ENCODE data around the gene SUGP2.

DNA sequence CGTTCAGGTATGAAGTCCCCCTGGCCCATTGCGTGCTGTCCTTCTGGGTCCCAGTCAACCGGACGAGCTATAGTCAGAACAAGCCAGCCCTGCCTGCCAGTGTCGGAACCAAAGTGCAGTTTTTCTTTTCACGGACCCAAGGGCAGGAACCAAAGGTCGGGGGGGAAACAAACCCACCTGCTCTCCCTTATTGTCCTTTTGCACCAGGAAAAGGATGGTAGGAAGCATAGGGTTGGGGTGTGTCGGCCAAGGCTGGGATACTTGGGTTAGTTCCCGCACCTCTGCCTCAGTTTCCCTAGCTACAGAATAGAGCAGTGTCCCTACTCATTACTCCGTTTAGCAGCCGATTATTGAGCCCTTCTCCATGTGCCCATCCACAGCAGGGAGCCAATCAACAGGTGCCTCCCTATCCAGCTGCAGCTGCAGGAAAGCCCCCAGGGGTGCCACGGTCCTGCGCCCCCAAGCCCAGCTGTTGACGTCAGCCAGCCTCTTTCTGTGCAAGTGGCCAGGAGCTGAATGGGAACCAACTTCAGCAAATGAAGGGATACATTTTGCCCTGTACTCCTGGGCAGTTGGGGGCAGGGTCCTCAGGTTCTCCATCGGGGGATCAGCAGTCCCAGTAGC is 21.1 kb upstream of the SUGP2 start:
- TF ChIP-seq NFRKB (IDR thresholded peaks at IDR 0.05; ENCODE audit: low read depth), result no peak
- TF ChIP-seq CHD2 (IDR thresholded peaks at IDR 0.05; ENCODE audit: low read depth, low read length), result no peak
- TF ChIP-seq SPI1 (IDR thresholded peaks at IDR 0.05; ENCODE audit: borderline replicate concordance, low read depth, low read length), result no peak
- TF ChIP-seq SMARCE1 (IDR thresholded peaks at IDR 0.05), result no peak
- TF ChIP-seq, protein P1, sequence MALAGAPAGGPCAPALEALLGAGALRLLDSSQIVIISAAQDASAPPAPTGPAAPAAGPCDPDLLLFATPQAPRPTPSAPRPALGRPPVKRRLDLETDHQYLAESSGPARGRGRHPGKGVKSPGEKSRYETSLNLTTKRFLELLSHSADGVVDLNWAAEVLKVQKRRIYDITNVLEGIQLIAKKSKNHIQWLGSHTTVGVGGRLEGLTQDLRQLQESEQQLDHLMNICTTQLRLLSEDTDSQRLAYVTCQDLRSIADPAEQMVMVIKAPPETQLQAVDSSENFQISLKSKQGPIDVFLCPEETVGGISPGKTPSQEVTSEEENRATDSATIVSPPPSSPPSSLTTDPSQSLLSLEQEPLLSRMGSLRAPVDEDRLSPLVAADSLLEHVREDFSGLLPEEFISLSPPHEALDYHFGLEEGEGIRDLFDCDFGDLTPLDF (CRISPR knock-in tag; IDR thresholded peaks at IDR 0.05), result no peak
- TF ChIP-seq BRD4 (IDR thresholded peaks at IDR 0.05), result no peak
- no peak for TF ChIP-seq CHCHD3 (CRISPR knock-in tag; IDR thresholded peaks at IDR 0.05)

All from K562 (cell line).